Activated gamma-delta T cell (primary cell): ENCODE data around the gene TRIM22.
"Not testable (repeated sequence)": the region's sequence is repeated elsewhere in the genome, so short reads cannot be mapped to it uniquely, and the experiment has no call there.

Experiments
- DNase-seq: peaks from one replicate; lab custom pipeline; 2025; lab: John Stamatoyannopoulos, UW

The TRIM22 gene

DNA sequence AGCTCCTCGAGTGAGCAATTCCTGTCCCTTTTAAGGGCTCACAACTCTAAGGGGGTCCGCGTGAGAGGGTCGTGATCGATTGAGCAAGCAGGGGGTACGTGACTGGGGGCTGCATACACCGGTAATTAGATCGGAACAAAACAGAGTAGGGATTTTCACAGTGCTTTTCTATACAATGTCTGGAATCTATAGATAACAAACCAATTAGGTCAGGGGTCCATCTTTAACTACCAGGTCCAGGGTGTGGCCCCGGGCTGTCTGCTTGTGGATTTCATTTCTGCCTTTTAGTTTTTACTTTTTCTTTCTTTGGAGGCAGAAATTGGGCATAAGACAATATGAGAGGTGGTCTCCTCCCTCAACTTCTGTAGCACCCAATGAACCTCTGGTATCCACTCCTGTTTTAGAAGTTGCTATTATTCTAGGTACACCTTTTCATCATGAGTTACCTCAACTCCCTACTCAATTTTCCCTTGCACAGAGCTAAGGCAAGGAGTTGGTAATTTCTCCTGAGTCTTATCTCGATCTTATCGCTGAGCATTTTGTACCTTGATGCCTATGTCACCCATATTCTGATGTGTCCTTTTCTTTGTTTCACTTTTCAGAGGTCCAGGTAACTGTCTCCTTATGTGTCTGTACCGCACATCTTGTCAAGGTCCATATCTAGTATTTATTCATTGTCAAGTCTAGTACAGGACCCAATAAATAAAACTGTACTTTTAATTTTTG, 1.8 kb downstream of the TRIM22 start:
- not testable (repeated sequence) for DNase-seq

DNA sequence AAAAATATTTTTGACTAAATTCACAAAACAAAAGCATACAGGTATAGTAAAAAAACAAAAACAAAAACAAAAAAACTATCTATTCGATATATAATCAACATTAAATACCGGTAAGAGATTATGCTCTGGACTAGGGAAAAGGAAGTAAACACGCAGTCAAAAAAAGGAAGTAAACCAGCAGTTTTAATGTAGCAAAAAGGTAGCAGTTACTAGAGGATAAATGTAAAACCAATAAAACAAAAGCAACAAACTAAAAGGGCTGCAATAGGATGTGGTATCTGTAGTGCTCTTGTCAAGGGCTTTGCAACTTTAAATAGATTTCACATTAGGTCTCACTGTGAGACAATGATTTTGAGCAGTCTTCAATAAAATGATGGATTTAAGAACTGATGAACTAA, 2.4 kb downstream of the TRIM22 start:
- DNase-seq, result no peak

DNA sequence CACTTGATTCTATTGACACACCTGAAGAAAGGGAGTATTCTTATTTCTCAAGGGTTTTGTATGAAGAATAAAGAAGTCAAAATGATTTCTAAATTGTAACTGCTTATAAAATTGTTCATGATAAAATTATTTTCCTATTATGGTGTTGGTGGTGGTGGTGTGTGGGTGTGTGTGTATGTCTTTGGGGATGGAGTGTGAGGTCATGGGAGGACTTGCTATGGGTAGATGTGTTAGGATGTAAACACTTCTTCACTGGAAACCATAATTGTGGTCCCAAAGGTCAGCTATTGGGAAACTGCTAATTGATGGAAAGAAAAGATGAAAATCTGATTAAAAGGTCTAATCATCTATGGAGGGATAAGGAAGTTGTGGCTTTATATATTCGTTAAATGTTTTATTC, 5.1 kb downstream of the TRIM22 start:
- no peak for DNase-seq

DNA sequence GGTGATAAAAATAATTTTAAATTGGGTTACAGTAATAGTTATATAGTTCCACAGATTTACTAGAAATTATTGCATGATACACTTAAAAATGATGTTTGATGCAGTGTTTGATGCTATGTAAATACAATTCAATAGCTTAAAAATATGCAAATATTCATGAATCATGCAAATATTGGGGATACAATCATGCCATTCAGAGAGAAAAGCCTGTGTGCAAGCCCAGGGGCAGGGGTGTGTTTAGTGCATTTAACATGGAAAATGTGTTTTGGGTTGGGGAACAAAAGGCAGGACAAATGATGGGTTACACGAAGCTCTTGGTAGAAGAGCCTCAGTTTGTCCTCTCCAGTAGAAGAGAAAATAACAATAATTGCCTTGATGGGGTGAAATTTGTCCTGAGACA, 6.0 kb downstream of the TRIM22 start:
- no peak for DNase-seq

DNA sequence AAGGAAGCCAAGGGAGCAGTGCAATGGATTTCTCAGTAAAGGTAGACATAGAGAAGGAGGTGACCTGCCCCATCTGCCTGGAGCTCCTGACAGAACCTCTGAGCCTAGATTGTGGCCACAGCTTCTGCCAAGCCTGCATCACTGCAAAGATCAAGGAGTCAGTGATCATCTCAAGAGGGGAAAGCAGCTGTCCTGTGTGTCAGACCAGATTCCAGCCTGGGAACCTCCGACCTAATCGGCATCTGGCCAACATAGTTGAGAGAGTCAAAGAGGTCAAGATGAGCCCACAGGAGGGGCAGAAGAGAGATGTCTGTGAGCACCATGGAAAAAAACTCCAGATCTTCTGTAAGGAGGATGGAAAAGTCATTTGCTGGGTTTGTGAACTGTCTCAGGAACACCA, 6.6 kb downstream of the TRIM22 start:
- DNase-seq, result no peak

DNA sequence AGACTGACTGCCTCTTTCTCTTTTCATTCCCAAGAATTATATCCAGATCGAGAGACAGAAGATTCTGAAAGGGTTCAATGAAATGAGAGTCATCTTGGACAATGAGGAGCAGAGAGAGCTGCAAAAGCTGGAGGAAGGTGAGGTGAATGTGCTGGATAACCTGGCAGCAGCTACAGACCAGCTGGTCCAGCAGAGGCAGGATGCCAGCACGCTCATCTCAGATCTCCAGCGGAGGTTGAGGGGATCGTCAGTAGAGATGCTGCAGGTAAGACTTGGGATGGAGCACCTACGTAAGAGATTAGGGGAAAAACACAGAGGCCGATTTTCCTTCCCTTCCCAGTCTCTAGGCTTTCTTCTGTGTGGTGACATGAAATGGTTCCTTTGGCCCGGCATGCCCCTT, 8.7 kb downstream of the TRIM22 start:
- DNase-seq, result no peak

DNA sequence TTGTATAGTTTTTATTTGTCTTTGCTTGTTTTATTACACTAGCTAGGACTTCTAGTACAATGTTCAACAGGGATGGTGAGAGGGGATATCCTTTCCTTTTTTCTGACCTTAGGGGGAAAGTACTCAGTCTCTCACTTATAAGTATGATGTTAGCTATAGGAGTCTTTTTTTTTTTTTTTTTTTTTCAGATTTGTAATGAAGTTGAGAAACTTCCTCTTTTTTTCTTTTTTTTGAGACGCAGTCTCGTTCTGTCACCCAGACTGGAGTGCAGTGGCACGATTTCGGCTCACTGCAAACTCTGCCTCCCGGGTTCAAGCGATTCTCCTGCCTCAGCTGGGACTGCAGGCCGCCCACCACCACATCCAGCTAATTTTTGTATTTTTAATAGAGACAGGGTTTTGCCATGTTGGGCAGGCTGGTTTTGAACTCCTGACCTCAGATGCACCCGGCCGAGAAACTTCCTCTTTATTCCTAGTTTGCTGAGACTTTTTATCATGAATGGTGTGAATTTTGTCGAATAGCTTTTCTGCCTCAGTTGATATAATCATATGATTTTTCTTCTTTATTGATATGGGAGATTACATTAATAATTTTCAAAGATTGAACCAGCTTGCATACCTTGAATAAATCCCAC, 10.9 kb downstream of the TRIM22 start:
- DNase-seq, result no peak

DNA sequence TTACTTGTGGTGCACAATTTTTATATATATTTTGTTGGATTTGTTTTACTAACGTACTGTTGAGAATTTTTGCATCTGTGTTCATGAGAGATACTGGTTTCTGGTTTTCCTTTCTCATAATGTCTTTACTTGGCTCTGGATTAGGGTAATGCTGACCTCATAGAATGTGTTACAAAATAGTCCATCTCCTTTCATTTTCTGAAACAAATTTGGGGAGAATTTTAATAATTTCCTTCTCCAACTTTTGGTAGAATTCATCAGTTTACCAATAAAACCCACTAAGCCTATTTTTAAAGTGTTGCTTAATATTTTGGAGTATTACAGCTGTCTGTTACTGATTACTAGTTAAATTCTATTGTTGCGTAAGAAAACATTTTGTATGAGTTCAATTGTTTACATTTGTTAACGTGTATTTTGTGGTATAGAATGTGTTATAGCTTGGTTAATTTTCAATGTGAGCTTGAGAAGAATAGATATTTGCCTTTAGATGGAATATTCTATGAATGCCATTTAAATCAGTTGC, 11.5 kb downstream of the TRIM22 start:
- DNase-seq, result no peak

DNA sequence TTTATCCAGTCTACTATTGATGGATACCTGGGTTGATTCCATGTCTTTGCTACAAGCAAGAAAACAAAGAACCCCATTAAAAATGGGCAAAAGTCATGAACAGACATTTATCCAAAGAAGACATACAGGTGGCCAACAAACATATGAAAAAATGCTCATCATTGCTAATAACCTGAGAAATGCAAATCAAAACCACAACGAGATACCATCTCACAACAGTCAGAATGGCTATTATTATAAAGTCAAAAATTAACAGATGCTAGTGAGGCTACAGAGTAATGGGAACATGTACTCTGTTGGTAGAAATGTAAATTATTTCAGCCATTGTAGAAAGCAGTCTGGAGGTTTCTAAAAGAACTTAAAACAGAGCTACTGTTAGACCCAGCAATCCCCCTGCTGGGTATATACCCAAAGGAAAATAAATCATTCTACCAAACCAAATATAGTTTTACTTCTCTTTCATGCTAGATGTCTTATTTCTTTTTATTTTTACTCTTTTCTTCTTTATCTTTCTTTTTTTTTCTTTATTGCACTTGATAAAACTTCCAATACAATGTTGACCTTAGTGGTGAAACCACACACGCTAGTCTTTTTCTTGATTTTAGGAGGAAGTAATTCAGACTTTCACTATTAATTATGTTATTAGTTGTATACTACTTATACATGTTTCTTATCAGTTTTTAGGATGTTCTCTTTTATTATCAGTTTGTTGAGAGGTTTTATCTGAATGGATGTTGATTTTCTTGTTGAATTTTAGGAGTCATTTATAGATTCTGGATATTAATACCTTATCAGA, 14.3 kb downstream of the TRIM22 start:
- DNase-seq, result no peak

DNA sequence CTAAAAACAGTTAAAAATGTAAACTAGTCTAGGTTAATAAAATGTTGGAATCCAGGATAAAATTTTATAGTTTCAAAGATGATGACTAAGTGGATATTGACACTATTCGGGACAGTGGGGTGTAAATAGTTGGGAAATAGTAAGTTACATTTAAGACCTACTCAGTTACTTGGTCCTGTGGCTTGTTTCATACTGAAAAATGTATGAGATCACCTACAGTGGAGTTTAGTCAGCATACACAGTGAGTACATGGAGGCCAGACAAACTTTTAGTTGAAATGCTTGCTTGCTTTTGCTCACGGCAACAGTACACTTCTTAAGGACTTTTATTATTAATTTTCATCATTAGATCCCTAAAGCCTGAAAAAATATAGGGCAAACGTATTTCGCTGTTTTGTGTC, 16.1 kb downstream of the TRIM22 start:
- DNase-seq, result no peak

DNA sequence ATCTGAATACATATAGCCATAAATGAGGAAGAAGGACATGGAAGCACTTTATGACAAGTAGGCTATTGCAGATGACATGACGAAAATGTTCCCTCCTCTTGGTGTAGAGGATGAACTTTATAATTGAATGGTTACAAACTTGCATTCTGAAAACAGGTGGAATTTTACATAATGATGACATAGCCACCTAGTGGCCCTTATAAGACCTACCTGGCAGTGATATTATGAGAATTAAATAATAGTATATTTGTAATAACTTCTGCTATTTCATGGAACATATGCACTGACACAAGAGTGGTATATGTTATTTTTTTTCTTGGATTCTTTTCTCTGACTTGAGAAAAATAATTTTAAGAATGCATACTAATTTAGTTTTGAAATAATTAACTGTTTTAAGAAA, 22.9 kb downstream of the TRIM22 start:
- no peak for DNase-seq

DNA sequence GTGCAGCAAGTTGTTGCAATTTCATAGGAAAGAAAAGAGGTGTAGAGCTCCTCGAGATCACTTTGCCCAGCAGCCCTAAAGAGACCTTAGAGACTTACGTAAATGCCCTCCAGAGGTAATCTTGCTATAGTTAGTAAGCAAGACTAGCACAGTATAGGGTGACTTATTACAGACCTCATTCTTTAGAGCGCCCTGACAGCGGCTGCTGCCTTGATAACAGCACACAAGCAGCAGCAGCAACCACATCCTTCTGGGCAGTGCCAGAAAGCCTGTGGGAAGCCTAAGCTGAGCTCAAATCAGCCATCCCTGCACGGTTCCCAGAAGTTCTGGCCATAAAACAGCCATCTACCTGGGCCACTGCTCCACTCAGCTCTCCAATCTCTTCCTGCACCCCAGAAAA, 24.1 kb downstream of the TRIM22 start:
- DNase-seq, result no peak

DNA sequence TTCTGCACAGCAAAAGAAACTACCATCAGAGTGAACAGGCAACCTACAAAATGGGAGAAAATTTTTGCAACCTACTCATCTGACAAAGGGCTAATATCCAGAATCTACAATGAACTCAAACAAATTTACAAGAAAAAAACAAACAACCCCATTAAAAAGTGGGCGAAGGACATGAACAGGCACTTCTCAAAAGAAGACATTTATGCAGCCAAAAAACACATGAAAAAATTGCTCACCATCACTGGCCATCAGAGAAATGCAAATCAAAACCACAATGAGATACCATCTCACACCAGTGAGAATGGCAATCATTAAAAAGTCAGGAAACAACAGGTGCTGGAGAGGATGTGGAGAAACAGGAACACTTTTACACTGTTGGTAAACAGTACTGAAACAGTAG, 26.9 kb downstream of the TRIM22 start:
- DNase-seq, result not testable (repeated sequence)

DNA sequence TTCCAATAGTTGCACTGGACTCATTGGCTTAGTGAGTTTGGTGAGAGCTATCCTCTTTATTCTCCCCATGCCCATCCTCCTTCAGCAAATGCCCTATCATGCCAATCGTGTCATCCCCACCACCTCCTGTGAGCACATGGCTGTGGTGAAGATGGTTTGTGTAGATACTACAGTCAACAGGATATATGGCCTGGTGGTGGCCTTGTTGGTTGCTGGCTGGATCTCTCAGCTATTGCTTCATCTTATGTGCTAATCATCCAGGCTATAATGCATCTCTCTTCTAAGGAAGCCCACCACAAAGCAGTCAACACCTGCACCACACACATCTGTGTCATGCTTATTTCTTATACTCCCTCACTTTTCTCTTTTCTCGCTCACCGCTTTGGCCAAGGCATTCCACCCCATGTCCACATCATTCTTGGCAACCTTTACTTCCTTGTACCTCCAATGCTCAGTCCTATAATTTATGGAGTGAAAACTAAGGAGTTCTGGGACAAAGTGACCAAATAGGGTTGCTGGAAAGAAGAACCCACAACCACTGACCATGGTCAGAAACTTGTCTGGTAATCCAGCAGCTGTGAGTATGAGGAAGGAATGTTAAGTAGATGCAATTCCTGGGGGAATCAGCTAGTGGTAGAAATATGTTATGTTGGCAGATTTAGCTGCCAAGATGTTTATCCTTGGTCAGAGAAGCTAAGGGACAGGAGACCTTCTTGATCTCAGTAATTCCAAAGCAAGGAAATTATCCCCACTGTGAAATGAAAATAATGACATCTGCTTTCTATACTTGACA, 30.3 kb downstream of the TRIM22 start:
- DNase-seq, result no peak

DNA sequence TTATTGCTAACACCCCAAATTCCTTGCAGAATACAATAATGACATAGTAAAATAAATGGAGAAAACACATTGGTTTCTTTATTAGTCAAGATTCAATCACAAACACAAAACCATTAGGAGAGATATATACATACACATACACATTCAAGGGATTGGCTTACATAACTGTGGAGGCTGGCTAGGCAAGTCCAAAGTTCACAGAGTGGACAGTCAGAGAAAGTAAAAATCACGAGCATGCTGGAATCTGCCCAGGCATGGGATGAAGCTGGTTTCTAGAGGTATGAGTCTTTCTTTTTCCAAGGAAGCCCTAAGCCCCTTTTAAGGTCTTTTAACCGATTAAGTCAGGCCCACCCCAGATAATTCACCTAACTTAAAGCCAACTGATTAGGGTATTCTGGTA, 33.0 kb downstream of the TRIM22 start:
- no peak for DNase-seq

DNA sequence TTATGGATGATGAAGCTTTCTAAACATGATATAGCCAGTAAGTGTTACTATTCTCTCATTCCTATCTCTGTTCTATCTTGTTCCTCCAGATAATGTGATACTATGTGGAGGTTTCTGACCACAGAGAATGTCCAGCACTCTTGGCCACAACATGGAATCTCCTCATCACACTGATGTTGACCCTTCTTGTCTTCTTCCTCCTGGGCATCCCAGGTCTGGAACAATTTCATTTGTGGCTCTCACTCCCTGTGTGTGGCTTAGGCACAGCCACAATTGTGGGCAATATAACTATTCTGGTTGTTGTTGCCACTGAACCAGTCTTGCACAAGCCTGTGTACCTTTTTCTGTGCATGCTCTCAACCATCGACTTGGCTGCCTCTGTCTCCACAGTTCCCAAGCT, 36.8 kb downstream of the TRIM22 start:
- DNase-seq, result no peak

DNA sequence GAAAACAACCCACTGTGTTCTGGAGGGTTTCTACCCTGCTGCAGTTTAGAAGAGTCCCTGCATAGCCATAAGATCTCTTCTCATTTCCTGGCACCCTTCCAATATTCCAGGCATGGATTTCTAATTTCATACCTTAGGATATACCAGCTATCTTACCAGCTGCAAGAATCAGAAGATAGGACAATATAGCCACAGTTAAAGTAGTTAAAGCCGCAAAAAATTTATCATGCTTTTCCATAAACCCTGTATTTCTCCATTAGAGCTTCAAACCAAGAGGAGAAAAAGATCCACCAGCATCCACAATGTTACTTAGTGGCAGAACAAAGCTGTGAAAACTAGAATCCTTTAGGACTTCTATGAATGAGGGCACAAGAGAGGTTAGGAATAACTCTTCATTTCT, 38.1 kb downstream of the TRIM22 start:
- no peak for DNase-seq

DNA sequence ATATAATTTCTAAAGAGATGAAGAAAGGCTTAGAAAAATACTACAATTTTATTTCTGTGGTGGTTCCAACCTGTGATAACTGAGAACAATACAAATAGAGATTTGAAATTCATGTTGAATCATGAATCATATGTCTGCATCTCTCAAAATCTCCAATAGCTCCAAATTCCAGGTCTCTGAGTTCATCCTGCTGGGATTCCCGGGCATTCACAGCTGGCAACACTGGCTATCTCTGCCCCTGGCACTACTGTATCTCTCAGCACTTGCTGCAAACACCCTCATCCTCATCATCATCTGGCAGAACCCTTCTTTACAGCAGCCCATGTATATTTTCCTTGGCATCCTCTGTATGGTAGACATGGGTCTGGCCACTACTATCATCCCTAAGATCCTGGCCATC, 46.8 kb downstream of the TRIM22 start, which contains the start of gene OR56B1:
Gene OR56B1 (plus strand): TSS at position 53 of the 400 bp plus-strand sequence. CDS start 69 bp downstream, at position 122.
- no peak for DNase-seq

DNA sequence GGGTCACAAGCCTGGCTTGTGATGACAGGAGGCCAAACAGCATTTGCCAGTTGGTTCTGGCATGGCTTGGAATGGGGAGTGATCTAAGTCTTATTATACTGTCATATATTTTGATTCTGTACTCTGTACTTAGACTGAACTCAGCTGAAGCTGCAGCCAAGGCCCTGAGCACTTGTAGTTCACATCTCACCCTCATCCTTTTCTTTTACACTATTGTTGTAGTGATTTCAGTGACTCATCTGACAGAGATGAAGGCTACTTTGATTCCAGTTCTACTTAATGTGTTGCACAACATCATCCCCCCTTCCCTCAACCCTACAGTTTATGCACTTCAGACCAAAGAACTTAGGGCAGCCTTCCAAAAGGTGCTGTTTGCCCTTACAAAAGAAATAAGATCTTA, 47.5 kb downstream of the TRIM22 start:
- no peak for DNase-seq

DNA sequence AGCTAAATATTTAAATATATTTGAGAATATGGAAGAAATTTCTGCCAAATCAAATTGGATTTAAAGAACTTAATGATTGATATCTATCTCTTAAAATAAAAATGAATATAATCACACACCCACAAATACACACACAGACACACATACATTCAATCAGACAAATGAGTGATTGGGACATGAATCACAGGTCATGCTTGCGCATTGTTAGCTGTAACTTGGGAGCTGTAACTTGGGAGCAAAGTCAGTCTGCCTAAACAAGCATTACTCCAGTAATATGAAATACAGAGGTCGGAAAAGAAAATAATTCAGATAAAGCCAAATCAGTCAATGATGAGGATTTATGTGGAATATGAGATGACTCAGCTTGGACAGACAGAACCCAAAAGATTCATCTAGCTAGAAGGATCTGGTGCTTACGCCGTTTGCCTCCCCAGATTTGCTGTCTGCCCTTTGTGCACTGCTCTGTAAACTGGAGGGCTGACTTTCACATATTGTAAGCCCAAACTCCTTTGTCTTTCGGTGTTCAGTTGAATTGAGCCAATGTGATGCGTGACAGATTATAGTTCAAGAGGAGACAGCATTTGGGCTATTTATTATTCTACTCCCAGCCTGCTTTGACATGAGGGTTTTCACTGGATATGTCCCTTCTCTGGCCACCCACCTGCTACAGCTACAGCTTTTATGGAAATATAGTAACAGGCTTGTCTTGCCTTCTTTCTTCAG, 48.2 kb downstream of the TRIM22 start:
- no peak for DNase-seq

DNA sequence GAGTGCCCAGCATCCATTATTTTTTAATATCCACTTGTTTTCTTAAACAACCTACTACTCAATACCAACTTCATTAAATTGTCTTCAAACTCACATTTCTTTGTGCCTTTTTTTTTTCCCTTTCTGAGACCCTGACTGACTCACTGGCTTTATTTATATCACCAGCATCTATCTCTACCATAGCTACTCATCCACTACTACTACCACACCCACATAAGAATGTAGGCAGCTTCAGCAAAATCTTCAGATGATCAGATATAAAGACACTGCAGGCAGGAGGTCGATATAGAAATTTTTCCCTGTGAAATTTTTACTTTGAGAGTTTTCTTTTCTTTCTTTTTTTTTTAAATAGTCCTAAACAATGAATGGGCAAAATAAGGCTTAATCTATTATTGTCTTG, 48.8 kb downstream of the TRIM22 start:
- no peak for DNase-seq
